Activated T-cell treated with anti-CD3 and anti-CD28 coated beads, Interleukin-2, amount 50 U/mL, for 1 hour (primary cell): ENCODE results near the gene SNAPC3.
A peak's percentile ranks its signal among the peaks of the same experiment; 100 is the strongest.

Experiments
- DNase-seq: peaks from one replicate; pipeline ENCODE4 v3.0.0-alpha.2; 2020

Gene SNAPC3

DNA sequence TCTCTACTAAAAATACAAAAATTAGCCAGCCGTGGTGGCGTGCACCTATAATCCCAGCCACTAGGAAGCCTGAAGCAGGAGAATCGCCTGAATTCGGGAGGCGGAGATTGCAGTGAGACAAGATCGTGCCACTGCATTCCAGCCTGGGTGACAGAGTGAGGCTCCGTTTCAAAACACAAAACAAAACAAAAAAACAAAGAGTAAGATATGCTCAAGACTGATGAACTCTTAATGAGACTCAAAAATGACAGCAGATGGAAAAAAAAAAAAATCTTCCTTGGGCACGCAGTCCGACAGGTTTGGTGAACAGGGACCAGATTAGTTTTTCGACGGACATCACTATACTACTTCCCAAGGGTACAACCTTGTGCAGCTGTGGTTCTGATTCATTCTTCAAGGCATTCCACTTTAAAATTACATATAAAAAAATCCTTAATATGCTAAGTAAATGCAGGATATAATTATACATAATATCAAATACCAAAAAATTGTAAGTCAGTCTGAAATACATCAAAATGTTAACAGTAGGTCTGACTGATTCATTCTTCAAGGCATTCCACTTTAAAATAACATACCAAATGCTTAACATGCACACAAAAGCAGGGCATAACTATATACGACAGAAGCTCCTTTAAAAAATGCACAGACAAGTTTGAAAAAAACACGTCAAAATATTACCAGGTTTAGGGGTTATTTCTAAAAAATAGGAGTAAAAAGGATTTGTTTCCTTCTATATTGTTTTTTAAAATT, 75.7 kb downstream of the SNAPC3 start:
- no peak for DNase-seq

DNA sequence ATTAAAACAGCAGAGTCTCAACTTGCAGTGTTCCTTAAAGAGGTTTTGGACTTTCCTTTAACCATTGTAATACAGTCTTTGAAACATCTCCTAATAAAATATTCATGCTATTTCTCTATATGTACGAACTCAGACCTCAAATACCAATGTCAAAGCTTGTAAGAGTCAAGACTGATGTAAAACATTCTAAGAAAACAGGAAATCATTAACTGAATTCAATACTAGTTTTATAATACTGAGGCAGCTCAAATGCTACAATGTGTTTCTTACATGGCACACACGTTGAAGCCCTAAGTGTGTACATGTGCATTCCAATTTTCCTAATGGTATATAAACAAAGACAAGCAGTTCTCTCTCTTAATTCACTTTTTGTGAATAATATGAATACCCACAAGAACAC, 76.5 kb downstream of the SNAPC3 start:
- DNase-seq = no peak

DNA sequence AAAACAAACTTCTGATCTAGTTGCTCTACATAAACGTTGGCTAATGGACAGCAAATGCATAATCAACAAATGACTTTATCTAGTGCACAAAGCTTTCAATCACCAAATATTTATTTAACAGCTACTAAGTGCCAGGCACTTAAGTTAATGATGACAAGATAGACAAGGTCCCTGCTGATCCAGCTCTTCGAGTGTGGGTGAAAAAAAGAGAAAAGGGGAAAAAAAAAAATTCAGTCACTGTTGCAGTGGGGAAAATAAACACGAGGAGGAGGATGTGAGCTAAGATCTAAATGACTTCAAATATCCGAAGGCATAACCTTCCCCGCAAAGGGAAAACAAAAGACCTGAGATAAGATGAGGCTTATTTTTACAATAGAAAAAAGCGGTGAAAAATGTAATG, 78.5 kb downstream of the SNAPC3 start:
- no peak for DNase-seq

DNA sequence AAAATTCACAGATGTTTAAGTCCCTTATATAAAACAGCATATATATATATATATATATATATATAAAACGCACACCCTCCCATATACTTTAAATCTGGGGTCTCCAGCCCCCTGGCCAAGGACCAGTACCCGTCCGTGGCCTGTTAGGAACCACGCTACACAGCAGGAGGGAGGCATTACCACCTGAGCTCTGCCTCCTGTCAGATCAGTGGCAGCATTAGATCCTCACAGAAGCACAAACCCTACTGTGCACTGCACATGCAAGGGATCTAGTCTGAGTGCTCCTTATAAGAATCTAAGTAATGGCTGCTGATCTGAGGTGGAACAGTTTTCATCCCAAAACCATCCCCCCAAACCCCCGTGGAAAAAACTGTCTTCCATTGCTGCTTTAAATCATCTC, 79.1 kb downstream of the SNAPC3 start:
- no peak for DNase-seq

DNA sequence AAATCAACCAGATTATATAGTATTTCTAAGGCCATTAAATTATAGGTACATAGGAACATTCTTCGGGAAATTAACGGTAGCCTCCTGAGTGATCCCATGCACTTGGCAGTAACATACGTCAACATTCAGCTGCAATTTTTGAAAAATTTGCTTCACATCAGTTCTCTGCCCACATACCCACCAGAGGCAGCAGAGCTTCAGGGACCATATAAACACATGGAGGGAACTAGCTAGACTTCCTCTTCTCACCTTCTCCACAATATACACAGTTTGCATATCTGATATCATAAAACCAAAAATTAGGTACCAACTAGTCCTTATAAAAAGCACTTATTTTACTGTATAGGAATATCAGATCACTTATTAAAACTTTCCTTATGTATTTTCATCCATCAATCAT, 83.2 kb downstream of the SNAPC3 start:
- no peak for DNase-seq

DNA sequence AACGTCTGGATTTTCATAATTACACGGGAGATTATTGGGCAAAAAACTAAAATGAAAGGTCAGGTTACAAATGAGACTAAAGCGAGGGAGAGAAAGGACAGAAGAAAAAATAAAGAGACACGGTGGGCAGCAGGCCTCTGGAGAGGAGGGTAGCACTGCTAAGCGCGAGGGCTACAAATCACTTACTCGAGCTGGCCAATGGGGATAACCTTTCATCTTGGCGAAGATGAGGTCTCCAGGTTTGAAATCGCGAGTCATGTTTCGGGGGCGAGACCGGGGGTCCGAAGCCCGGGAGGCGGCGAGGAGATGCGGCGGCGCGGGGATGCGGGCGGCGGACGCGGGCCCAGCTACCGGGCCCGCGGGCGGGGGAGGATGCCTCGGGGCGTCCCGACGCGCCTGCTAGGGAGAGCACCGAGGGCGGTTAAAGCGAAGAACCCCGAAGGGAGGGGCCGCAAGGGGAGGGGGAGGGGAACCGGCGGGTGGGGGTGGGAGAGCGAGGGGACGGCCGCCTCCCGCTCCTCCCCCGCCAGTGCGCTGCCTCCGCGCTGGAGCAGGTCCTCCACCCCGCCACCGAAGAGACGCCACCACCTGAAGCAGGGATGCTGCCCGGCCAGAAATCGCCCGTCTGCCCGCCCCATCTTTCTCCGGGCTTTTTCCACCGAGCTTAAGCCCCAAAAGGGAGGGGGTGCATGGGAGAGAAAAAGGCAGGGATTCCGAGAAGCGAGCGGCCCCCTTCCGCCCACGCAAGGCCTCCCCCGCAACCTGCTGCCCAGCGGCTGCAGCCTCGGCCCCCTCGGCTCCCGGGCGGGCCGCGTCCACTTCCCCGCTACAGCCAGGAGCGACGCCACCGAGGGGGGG, 87.5 kb downstream of the SNAPC3 start:
- peak; percentile 70 for DNase-seq

DNA sequence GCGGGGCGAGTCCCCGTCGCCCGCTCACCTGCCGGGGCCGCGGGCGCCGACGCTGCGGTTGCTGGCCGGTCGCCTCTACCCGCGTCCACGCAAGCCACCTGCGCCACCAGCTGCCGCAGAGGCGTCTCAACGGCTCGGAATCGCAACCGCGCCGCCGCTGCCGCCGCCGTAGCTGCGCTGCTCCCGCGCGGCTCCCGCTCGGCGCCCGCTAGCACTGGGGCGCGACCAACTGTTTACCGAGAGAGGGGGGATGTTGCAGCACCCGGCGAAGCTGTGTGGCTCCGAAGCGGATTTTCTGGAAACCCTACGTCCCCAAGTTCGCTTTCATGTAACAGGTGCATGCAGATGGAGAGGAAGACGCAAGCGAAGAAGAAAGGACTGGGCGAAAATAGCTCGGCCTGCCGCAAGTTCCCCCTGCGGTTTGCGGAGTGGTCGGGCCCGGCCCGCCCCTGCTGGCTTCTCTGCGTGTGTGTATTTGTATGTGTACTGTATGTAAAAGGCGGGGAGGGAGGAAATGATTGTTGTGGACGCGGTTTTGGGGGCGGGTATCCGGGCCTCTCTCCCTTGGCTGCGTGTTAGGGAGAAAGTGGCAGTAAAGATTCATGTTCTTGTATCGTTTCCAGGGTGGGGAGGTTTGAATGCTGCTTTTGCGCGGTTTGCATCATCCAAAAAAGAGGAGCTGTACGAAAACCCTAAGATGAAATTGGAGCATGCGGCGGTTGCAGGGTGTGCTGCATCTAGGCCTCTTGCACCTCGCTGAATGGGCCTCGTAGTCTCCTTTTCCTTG, 88.3 kb downstream of the SNAPC3 start, which contains the start of gene PSIP1:
Gene PSIP1, minus strand, starts transcription at position 182 of the 787 bp plus-strand sequence. CDS start 782 bp downstream, outside the sequence.
- peak; percentile 88 for DNase-seq
